HEK293 (cell line): ENCODE data around the gene CTSZ.
"Not testable (repeated sequence)": the region's sequence is repeated elsewhere in the genome, so short reads cannot be mapped to it uniquely, and the experiment has no call there.

Experiments
- CTCF ChIA-PET: fragments of 350-600 bp; formaldehyde crosslinking; extraction: SDS; loops from one replicate; lab custom pipeline; 2021; ENCODE audit warnings: antibody characterized with exemption; lab: Yijun Ruan, JAX
- POLR2A ChIA-PET: fragments of 300-600 bp; formaldehyde crosslinking; extraction: SDS; loops from one replicate; lab custom pipeline; 2020; ENCODE audit warnings: antibody characterized with exemption, inconsistent platforms; lab: Yijun Ruan, JAX
- H3K27ac ChIP-seq: fragments of 200-500 bp; sonication (Bioruptor generic); 2 replicates; pipeline ENCODE4 v1.5.1; 2014; ENCODE audit warnings: low read depth, low read length, control low read depth, inconsistent platforms; ENCODE audit errors: extremely low read depth
- H3K36me3 ChIP-seq, 2 experiments: fragments of 200-500 bp in 1 of 2; sonication (Bioruptor generic) in 1 of 2; 1 replicate in 1 of 2; 2 replicates in 1 of 2; pipeline ENCODE4 v1.5.1; 2014 to 2017; ENCODE audit warnings: inconsistent platforms in 2 of 2, low read length in 2 of 2; ENCODE audit not compliant: control insufficient read depth in 2 of 2, insufficient read depth in 1 of 2
- H3K4me1 ChIP-seq: fragments of 200-500 bp; sonication (Bioruptor generic); 2 replicates; pipeline ENCODE4 v1.5.1; 2014; ENCODE audit warnings: mild to moderate bottlenecking, low read length, inconsistent platforms; ENCODE audit not compliant: control insufficient read depth, insufficient read depth
- H3K4me3 ChIP-seq: 2 replicates; pipeline ENCODE4 v1.5.1; 2011; ENCODE audit warnings: low read depth, mild to moderate bottlenecking, control low read depth, low read length, moderate library complexity
- H3K9me3 ChIP-seq: fragments of 200-500 bp; sonication (Bioruptor generic); 2 replicates; pipeline ENCODE4 v1.5.1; 2014; ENCODE audit warnings: low read depth, low read length, inconsistent platforms; ENCODE audit not compliant: control insufficient read depth, insufficient read depth
- BCL6B ChIP-seq: fragments of 450-650 bp; formaldehyde crosslinking; IDR thresholded peaks from 2 replicates; pipeline ENCODE4 v1.5.1; 2017; ENCODE audit warnings: missing biosample characterization, missing genetic modification characterization
- GLIS1 ChIP-seq: fragments of 450-650 bp; formaldehyde crosslinking; IDR thresholded peaks from 2 replicates; pipeline ENCODE4 v1.5.1; 2016; ENCODE audit warnings: missing biosample characterization, missing genetic modification characterization
- KLF1 ChIP-seq: fragments of 450-650 bp; formaldehyde crosslinking; IDR thresholded peaks from 2 replicates; pipeline ENCODE4 v1.5.1; 2016; ENCODE audit warnings: missing biosample characterization, missing genetic modification characterization
- KLF16 ChIP-seq: fragments of 450-650 bp; formaldehyde crosslinking; IDR thresholded peaks from 2 replicates; pipeline ENCODE4 v1.5.1; 2017; ENCODE audit warnings: missing biosample characterization, missing genetic modification characterization
- ZBTB21 ChIP-seq: fragments of 450-650 bp; formaldehyde crosslinking; IDR thresholded peaks from 2 replicates; pipeline ENCODE4 v1.5.1; 2017; ENCODE audit warnings: missing biosample characterization, missing genetic modification characterization
- ZFP3 ChIP-seq: fragments of 450-650 bp; formaldehyde crosslinking; IDR thresholded peaks from 2 replicates; pipeline ENCODE4 v1.5.1; 2016; ENCODE audit warnings: low read depth, missing biosample characterization, missing genetic modification characterization
- ZNF114 ChIP-seq: fragments of 450-650 bp; formaldehyde crosslinking; IDR thresholded peaks from 2 replicates; pipeline ENCODE4 v1.5.0; 2017; ENCODE audit warnings: missing biosample characterization, missing genetic modification characterization
- ZNF146 ChIP-seq: fragments of 450-650 bp; formaldehyde crosslinking; IDR thresholded peaks from 2 replicates; pipeline ENCODE4 v1.5.1; 2016; ENCODE audit warnings: missing biosample characterization, missing genetic modification characterization
- ZNF366 ChIP-seq: fragments of 450-650 bp; formaldehyde crosslinking; conservative IDR thresholded peaks from 2 replicates; pipeline ENCODE4 v1.5.1; 2016; ENCODE audit warnings: missing biosample characterization, missing genetic modification characterization
- ZNF423 ChIP-seq: fragments of 450-650 bp; formaldehyde crosslinking; IDR thresholded peaks from 2 replicates; pipeline ENCODE4 v1.5.1; 2016; ENCODE audit warnings: missing biosample characterization, missing genetic modification characterization
- ZNF510 ChIP-seq: fragments of 450-650 bp; formaldehyde crosslinking; IDR thresholded peaks from 2 replicates; pipeline ENCODE4 v1.5.1; 2018; ENCODE audit warnings: mild to moderate bottlenecking, missing genetic modification characterization, missing biosample characterization; ENCODE audit not compliant: insufficient replicate concordance
- ZNF521 ChIP-seq: fragments of 450-650 bp; formaldehyde crosslinking; IDR thresholded peaks from 2 replicates; pipeline ENCODE4 v1.5.1; 2017; ENCODE audit warnings: missing biosample characterization, mild to moderate bottlenecking, missing genetic modification characterization
- ZNF529 ChIP-seq: fragments of 450-650 bp; formaldehyde crosslinking; IDR thresholded peaks from 2 replicates; pipeline ENCODE4 v1.5.1; 2017; ENCODE audit warnings: missing genetic modification characterization, missing biosample characterization; ENCODE audit not compliant: insufficient replicate concordance
- ZNF560 ChIP-seq: fragments of 450-650 bp; formaldehyde crosslinking; IDR thresholded peaks from 2 replicates; pipeline ENCODE4 v1.5.1; 2017; ENCODE audit warnings: missing biosample characterization, missing genetic modification characterization, borderline replicate concordance
- ZNF623 ChIP-seq: fragments of 450-650 bp; formaldehyde crosslinking; IDR thresholded peaks from 2 replicates; pipeline ENCODE4 v1.5.1; 2016; ENCODE audit warnings: missing biosample characterization, missing genetic modification characterization
- ZNF624 ChIP-seq: fragments of 450-650 bp; formaldehyde crosslinking; IDR thresholded peaks from 2 replicates; pipeline ENCODE4 v1.5.1; 2017; ENCODE audit warnings: missing biosample characterization, missing genetic modification characterization
- ZNF768 ChIP-seq: fragments of 450-650 bp; formaldehyde crosslinking; IDR thresholded peaks from 2 replicates; pipeline ENCODE4 v1.5.1; 2018; ENCODE audit warnings: missing biosample characterization, mild to moderate bottlenecking, missing genetic modification characterization
- TF ChIP-seq, protein P1 (sequence below): IDR thresholded peaks from 2 replicates; pipeline ENCODE4 v1.6.1; 2011; ENCODE audit warnings: mild to moderate bottlenecking, low read depth, low read length, borderline replicate concordance
- TF ChIP-seq, protein P2 (sequence below): fragments of 450-650 bp; formaldehyde crosslinking; IDR thresholded peaks from 2 replicates; pipeline ENCODE4 v1.5.1; 2016; ENCODE audit warnings: missing biosample characterization, missing genetic modification characterization

CTSZ gene

GRCh38 chr20:58965270-58966064, 41.6 kb downstream of the CTSZ start:
- Histone ChIP-seq H3K27ac (no peak overlapping the region), H3K4me1 (no peaks in the 10 kb centered on the region), H3K36me3 (no peaks in the 10 kb centered on the region), H3K4me3 (no peak overlapping the region)
- CTCF ChIA-PET, result interaction anchor here (0.7 kb wide), 1 partner anchor 48 kb away, joined by 4 read pairs; no protein-coding TSS in a partner anchor
- TF ChIP-seq ZNF624 (no peak), ZNF529 (tag by site-specific recombination) (no peak), ZNF114 (tag by site-specific recombination) (no peak), ZNF510 (no peak), KLF1 (tag by site-specific recombination) (no peak), GLIS1 (tag by site-specific recombination) (no peak), ZNF623 (tag by site-specific recombination) (no peak), ZNF146 (tag by site-specific recombination) (no peak), ZBTB21 (tag by site-specific recombination) (no peak), ZNF366 (tag by site-specific recombination) (no peak), ZNF521 (tag by site-specific recombination) (no peak), ZNF423 (tag by site-specific recombination) (no peak), ZNF768 (no peak)
- TF ChIP-seq, protein P1, sequence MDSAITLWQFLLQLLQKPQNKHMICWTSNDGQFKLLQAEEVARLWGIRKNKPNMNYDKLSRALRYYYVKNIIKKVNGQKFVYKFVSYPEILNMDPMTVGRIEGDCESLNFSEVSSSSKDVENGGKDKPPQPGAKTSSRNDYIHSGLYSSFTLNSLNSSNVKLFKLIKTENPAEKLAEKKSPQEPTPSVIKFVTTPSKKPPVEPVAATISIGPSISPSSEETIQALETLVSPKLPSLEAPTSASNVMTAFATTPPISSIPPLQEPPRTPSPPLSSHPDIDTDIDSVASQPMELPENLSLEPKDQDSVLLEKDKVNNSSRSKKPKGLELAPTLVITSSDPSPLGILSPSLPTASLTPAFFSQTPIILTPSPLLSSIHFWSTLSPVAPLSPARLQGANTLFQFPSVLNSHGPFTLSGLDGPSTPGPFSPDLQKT, result no peak
- TF ChIP-seq, protein P2, sequence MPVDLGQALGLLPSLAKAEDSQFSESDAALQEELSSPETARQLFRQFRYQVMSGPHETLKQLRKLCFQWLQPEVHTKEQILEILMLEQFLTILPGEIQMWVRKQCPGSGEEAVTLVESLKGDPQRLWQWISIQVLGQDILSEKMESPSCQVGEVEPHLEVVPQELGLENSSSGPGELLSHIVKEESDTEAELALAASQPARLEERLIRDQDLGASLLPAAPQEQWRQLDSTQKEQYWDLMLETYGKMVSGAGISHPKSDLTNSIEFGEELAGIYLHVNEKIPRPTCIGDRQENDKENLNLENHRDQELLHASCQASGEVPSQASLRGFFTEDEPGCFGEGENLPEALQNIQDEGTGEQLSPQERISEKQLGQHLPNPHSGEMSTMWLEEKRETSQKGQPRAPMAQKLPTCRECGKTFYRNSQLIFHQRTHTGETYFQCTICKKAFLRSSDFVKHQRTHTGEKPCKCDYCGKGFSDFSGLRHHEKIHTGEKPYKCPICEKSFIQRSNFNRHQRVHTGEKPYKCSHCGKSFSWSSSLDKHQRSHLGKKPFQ (tag by site-specific recombination), result no peak
- TF ChIP-seq, all 188 proteins: peak for 0
- H3K9me3 ChIP-seq, result no peaks in the 10 kb centered on the region
- POLR2A ChIA-PET, result no interaction called here

DNA sequence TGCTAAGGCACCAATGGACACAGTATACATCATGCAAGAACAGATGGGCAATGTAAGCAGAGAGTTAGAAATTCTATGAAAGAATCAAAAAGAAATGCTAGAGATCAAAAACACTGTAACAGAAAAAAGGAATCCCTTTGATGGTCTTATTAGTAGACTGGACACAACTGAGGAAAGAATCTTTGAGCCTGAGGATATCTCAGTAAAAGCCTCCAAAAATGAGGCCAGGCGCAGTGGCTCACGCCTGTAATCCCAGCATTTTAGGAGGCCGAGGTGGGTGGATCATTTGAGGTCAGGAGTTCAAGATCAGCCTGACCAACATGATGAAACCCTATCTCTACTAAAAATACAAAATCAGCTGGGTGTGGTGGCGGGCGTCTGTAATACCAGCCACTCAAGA, 43.1 kb downstream of the CTSZ start:
- H3K9me3 ChIP-seq, H3K4me3 ChIP-seq, H3K27ac ChIP-seq, POLR2A ChIA-PET, H3K4me1 ChIP-seq, CTCF ChIA-PET, H3K36me3 ChIP-seq: not testable (repeated sequence)

GRCh38 chr20:58963060-58963584, 43.9 kb downstream of the CTSZ start:
- ChIA-PET CTCF (interaction anchor here (0.7 kb wide), 1 partner anchor 41 kb away, joined by 3 read pairs; no protein-coding TSS in a partner anchor), POLR2A (no interaction called here)
- Histone ChIP-seq H3K4me1 (no peaks in the 10 kb centered on the region), H3K27ac (no peak overlapping the region), H3K4me3 (no peak overlapping the region), H3K9me3 (no peaks in the 10 kb centered on the region), H3K36me3 (no peaks in the 10 kb centered on the region)
- TF ChIP-seq KLF16 (tag by site-specific recombination) (no peak), BCL6B (tag by site-specific recombination) (no peak), ZFP3 (tag by site-specific recombination) (no peak), KLF1 (tag by site-specific recombination) (no peak), ZNF560 (tag by site-specific recombination) (no peak)
